Measurements from ENCODE around the gene PCSK1N. TPM values are rescaled to one million over a fixed set of nuclear protein-coding genes. Genes with fewer than 3 reads are reported as not detected.

Gene PCSK1N
- total and polyA plus RNA-seq, 2 donors (not counting 3 experiments of a cell fraction or from before 2014, with no cell fraction given) = 0.44 TPM; not detected in 1

- Histone ChIP-seq H3K4me3 (replicated peaks in 1 of 3; ENCODE audit: insufficient read depth in 1 of 3, low read depth in 1 of 3, low read length in 3 of 3) (no peak overlapping the region), H3K4me1 (ENCODE audit: control insufficient read depth, extremely low read depth, insufficient read depth, low read length) (no peaks in the 10 kb centered on the region), H4K20me1 (replicated peaks; ENCODE audit: control insufficient read depth, extremely low read depth, insufficient read depth, low read length) (no peaks in the 10 kb centered on the region), H2AFZ (ENCODE audit: low read depth, low read length) (no peak overlapping the region), H3K36me3 (ENCODE audit: control insufficient read depth in 2 of 2, extremely low read depth in 1 of 2, insufficient read depth in 2 of 2, low read length in 2 of 2) (no peaks in the 10 kb centered on the region), H3K27me3 (ENCODE audit: control insufficient read depth in 2 of 2, insufficient read depth in 2 of 2, low read length in 2 of 2) (peaks cover 43 to 57% of the 10 kb centered on the region in 2 experiments), H3K9ac (replicated peaks; ENCODE audit: extremely low read depth, insufficient read depth, low read length) (no peak overlapping the region), H3K79me2 (ENCODE audit: control insufficient read depth, insufficient read depth, low read length) (no peaks in the 10 kb centered on the region), H3K27ac (ENCODE audit: insufficient read depth, low read depth, low read length) (no peak overlapping the region), H3K9me3 (replicated peaks; ENCODE audit: control insufficient read depth, insufficient read depth, low read length) (no peaks in the 10 kb centered on the region), H3K4me2 (ENCODE audit: insufficient read depth, low read length) (no peak overlapping the region), H3K9me1 (replicated peaks; ENCODE audit: control insufficient read depth, extremely low read depth, insufficient read depth, low read length) (no peaks in the 10 kb centered on the region)
- no TSS peak for BruUV-seq (replicated peaks)
- dilution Hi-C loops (cut with MboI; ENCODE audit: extremely low pct_ligation_motif_present, low sequenced_read_pairs) = no loop called here
- POLR2A ChIA-PET = no interaction called here
- FAIRE-seq = no peak
- CTCF ChIA-PET = no interaction called here
- TF ChIP-seq, protein P1, sequence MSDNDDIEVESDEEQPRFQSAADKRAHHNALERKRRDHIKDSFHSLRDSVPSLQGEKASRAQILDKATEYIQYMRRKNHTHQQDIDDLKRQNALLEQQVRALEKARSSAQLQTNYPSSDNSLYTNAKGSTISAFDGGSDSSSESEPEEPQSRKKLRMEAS (IDR thresholded peaks at IDR 0.05; ENCODE audit: insufficient read depth, insufficient read length) = no peak
- peak; percentile 64 for TF ChIP-seq EZH2 (IDR thresholded peaks at IDR 0.05; ENCODE audit: borderline replicate concordance, low read depth, low read length, severe bottlenecking)
- intact Hi-C loops (cut with micrococcal nuclease) = no loop called here
- DNase-seq (ENCODE audit: low read depth, low spot score) = no peak
These were observed 3.5 kb downstream of the PCSK1N start for GRCh38 chrX:48831909-48832291.

- Histone ChIP-seq H2AFZ (ENCODE audit: low read depth, low read length) (no peak overlapping the region), H3K4me1 (ENCODE audit: control insufficient read depth, extremely low read depth, insufficient read depth, low read length) (no peaks in the 10 kb centered on the region), H3K9me3 (replicated peaks; ENCODE audit: control insufficient read depth, insufficient read depth, low read length) (no peaks in the 10 kb centered on the region), H3K9ac (replicated peaks; ENCODE audit: extremely low read depth, insufficient read depth, low read length) (no peak overlapping the region), H3K27me3 (ENCODE audit: control insufficient read depth in 2 of 2, insufficient read depth in 2 of 2, low read length in 2 of 2) (peaks cover 43 to 62% of the 10 kb centered on the region in 2 experiments), H3K9me1 (replicated peaks; ENCODE audit: control insufficient read depth, extremely low read depth, insufficient read depth, low read length) (no peaks in the 10 kb centered on the region), H3K27ac (ENCODE audit: insufficient read depth, low read depth, low read length) (no peak overlapping the region), H4K20me1 (replicated peaks; ENCODE audit: control insufficient read depth, extremely low read depth, insufficient read depth, low read length) (no peaks in the 10 kb centered on the region), H3K79me2 (ENCODE audit: control insufficient read depth, insufficient read depth, low read length) (no peaks in the 10 kb centered on the region), H3K4me3 (replicated peaks in 1 of 3; ENCODE audit: insufficient read depth in 1 of 3, low read depth in 1 of 3, low read length in 3 of 3) (no peak overlapping the region), H3K4me2 (ENCODE audit: insufficient read depth, low read length) (no peak overlapping the region), H3K36me3 (ENCODE audit: control insufficient read depth in 2 of 2, extremely low read depth in 1 of 2, insufficient read depth in 2 of 2, low read length in 2 of 2) (no peaks in the 10 kb centered on the region)
- intact Hi-C loops (cut with micrococcal nuclease) (no loop called here), dilution Hi-C loops (cut with MboI; ENCODE audit: extremely low pct_ligation_motif_present, low sequenced_read_pairs) (no loop called here)
- POLR2A ChIA-PET = no interaction called here
- FAIRE-seq (no peak), DNase-seq (ENCODE audit: low read depth, low spot score) (no peak)
- TF ChIP-seq EZH2 (IDR thresholded peaks at IDR 0.05; ENCODE audit: borderline replicate concordance, low read depth, low read length, severe bottlenecking) = peak; percentile 70
- TF ChIP-seq JUN (IDR thresholded peaks at IDR 0.05; ENCODE audit: borderline replicate concordance, insufficient read depth, insufficient read length, low read depth) = no peak
- no TSS peak for BruUV-seq (replicated peaks)
- CTCF ChIA-PET = no interaction called here
These were observed 4.1 kb downstream of the PCSK1N start for GRCh38 chrX:48831136-48831908.

Measured in endothelial cell of umbilical vein (primary cell).